Fibroblast of gingiva (primary cell): Measurements from ENCODE around the gene VSTM4.

Experiments used
- DNase-seq: peaks from one replicate; pipeline ENCODE4 v3.0.0-alpha.2; 2011; ENCODE audit warnings: low read depth

VSTM4 gene

DNA sequence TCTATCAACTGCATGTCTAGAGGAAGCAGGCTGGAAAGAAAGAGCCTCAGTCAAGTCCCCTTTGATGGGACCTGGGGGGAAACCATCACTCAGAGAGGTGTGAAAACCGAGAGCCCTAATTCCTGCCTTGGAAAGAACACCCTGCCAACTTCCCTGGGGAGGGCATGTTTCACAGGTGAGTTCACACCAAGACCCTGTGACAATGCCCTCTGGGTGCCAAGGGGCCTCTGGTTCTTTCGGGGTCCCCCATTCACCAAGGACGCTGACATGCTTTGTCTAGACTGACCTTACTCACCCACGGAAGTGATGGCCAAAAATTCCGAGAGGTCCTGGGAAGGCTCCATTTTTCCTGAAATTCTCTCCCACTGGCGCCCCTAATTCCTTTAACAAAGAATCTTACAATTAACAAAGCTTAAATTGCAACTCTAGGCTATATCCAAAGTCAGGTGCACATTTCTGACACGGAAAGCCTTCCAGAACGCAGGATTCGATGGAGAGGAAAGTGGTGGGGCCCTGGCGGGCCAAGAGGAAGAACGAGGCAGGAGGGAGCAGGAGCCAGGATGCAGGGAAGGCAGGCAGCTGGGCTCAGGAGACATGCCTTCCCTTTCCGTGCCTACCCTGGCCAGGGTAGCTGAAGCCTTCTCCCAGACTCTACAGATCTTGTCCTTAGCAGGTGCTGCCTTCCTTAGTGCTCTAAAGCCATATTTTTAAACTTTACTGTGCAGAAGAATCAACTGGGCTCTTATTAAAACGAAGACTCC lies 23.7 kb downstream of the VSTM4 start:
- DNase-seq = no peak

DNA sequence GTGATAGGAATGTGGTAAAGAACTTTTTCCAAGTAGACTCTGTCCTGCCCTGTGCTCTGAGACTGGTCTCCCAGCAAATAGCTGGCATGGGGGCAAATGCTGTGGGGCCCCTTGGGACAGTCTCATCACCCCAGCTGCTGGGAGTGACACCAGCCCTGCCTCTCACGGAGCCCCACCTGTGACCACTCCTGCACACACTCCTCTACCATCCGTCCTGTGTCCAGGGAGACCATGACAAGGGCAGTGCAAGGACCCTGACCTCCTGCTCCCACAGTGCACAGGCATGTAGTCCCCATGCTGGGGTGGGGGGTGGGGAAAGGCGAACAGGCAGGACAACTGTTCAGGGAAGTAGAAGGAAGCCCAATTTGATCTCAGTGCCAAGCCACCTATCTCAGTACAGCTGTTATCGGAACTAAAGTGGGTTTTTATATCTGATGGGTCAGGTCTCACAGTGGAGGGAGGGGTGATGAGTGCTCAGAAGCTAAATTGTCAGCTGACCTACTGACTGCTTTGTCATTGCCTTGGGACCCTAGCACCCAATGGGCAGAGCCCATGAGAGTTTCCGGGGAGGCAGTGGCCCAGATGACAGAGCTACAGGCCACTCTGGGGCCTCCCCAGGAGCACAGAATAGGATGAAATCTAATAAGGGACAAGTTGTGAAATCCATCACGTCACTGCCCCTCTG lies 24.5 kb downstream of the VSTM4 start:
- no peak for DNase-seq

DNA sequence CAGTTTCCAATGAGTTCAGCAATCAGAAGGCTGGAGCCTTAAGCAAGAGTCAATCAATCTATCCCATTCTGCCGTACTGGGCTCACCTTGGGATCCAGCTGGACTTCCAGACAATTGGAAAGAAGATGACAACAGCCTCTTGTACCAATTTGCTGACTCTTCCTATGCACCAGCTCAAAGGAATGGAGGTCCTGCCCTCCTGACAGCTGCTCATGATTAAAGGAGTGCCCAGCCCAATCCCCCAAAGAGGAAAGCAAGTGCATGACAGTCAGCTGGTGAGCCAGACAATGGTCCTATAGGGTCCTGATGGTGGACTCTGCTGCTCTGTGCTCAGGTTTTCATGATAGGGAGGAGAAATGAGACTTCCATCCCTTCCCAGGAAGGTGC lies 25.1 kb downstream of the VSTM4 start:
- DNase-seq = no peak

DNA sequence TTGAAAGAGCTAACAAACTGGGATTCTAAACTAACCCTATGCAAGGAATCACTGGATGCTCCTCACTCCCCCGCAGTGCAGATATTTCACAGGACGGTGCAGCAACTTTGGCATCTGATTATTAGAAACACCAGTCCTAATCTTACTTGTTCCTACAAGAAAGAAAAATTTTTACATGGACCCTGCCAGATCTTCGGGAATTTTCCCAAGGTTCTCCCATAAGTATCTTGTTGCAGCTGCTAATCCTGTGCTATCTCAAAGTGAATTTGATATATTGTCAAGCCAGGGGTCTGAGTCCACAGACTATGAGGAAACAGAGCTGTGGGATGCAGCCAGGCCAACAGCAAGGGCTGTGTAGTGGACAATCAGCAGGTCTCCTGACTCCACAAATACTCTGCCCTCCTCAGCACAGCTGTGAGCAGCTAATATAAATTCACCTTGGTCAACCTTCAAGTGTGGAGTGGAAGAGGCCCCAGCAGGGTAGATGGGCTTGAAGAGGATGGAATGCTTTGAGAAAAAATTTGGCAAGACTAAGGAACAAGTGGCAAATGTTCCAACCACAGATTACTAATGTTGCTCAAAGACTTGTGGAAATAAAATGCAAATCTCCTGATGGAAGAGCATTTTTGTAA lies 25.6 kb downstream of the VSTM4 start:
- peak; percentile 7 for DNase-seq

DNA sequence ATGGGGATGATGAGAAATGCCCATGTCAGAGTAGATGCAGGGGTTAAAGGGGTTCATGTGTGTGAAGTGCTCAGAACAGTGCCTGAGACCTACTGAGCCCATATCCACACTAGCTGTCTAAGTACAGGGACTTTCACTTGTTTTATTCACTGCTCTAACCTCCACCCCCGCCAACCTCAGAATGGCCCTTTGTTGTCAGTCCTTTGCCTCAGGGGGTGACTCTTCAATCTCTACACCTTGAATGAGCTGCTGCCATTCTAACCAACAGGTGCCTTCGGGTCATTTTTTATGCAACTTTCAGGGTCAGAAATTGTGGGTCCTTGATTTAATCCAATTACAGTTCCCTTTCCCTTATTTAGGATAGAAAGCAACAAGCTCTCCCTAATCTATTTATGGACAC lies 26.2 kb downstream of the VSTM4 start:
- DNase-seq = no peak

DNA sequence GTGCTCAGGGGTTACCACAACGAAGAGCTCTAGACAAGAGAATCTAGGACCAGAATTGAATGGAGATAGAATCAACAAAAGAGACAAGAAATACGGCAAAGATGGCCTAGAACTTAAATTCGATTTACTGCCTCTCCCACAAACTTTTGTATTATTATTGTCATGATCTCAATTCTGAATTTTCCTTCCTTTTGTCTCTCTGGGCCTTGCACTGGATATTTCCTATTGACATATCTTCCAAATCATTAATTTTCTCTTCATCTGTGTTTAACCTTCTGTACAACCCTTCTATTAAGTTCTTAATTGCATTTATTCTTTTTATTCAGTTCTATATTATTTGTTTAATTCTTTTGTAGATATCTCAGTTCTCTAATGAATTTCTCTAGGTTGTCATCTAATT lies 28.4 kb downstream of the VSTM4 start:
- DNase-seq = no peak

DNA sequence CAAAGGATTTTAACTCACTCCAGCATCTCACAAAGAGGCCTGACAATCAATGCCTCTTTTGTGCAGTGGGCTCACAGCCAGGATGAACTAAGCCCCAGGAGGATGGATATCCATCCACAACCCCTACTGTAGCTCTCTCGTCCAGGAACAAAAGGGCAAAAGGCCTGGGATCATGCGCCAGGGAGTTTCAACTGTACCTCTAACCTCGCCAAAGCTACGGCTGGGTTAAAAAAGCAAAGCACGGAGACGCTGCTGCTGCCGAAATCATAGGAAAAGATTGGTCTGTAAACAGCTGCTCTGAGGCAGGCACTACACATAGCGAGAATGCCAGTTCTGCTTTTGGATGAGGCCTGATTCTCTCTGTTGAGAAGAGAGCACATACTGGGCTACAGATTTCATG lies 32.1 kb downstream of the VSTM4 start:
- DNase-seq = no peak

DNA sequence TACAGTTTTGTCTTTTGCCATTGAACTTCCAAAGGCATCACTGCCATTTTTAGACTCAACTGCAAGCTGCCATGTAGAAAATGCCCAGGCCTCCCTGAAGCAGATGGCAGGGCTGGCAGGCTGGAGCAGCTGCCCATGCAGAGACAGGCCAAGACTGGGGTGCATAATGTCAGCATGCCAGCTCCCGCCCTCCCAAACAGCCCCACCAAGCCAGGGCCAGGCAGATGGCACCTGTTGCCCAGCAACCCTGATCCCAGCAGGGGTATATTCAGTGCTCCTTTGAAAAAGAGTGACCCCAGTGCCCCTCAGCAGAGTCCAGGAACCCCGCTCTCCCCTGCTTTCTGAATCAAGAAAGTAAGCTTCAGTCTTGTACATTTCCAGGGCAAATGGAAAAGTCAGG lies 32.6 kb downstream of the VSTM4 start:
- no peak for DNase-seq

DNA sequence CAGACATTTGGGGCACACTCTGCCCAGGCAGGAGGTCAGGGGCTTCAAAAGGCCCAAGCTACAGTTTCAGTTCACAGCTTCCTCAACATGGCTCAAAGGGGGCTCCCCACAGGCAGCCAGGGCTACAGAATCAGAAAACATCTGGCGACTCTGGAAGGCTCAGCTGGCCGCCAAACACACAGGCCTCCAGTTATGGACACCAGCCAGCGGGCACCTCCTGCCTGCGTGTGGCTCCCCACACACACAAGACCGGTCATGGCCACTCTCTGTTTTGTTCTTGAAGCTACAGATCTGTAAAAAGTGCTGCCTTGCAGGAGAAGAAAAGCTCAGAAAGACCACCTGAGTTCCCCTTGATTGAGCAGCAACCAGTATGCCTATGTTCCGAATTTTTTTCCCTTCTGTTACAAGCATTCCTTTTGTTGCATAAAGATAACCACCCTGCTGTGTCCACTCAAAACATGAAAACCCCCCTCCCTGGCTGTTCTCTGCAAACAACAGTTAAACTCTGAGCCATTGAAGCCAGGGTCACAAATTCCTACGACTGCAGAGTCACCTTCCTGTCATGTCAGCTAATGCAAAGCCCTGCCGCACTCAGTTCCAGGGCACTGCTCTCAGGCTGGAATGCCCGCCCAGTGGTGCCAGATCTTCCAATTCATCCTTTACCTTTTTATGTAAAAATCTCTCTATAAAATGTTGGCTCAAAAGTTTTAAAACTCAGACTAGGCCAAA lies 33.6 kb downstream of the VSTM4 start:
- DNase-seq = peak; percentile 13

DNA sequence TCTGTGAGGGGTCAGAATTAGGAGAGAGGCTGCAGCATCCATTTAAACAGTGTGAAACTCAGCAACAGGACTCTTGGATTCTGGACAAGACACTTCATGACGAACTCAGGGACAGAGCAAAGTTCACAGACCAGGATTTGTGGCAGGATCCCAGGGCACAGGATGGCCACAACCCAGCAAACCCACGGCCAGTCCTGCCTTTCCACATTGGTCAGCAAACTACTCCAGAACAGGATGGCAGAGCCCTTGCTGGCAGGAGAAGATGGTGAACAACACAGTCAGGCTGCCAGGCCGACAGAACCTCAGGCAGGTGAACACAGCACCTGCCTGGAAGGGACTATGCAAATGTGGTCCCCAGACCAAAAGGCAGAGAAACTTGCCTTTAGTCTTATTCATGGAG lies 34.4 kb downstream of the VSTM4 start:
- DNase-seq = no peak

DNA sequence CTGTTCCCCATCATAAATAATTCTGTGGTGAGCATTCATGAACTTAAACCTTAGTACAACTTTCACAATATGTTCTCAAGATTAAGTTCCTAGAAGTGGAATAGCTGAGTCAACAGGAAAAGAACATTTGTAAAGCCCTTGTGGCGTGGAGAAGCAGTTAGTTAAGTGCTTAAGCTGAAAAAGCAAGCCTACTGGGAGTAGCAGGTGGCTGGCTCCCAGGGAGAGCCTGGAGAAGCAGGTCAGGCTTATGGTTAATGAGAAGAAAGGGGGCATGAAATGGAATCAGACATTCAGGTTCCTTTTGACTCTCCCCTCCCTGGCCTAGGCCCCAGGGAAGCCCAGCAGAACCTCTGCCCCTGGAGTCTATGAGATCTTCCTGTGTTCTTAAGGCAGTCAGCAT lies 35.3 kb downstream of the VSTM4 start:
- DNase-seq = peak; percentile 39

DNA sequence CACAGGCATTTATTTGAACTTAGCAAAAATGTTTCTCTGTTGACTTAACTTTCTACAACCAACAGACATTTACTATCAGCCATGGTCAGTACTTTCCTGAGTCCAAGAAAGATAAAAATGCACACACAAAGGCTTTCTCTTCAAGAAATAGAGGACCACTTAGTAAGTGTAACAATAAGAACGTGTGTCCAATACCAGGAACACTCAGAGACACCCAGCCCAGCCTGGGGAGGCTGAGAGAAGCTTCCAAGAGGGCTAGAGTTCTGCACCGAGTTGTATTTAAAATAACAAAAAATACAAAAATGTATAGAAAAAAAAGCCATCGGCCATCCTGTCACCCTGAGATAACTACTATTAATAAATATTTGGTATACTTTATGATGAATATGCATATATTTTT lies 35.8 kb downstream of the VSTM4 start:
- DNase-seq = no peak

DNA sequence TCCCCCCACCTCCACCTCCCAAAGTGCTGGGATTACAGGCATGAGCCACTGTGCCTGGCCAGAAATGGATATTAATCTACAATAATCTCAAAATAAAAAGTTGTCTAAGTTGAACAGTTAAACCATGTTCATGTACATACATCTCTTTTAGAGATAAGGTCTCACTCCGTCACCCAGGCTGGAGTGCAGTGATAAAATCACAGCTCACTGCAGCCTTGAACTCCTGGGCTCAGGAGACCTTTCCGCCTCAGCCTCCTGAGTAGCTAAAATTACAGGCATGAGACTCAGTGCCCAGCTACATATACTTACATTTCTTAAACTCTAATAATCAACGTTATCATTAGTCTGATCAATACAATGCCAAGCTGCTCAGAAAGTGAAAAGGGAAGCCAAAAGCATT lies 36.2 kb downstream of the VSTM4 start:
- DNase-seq = no peak

DNA sequence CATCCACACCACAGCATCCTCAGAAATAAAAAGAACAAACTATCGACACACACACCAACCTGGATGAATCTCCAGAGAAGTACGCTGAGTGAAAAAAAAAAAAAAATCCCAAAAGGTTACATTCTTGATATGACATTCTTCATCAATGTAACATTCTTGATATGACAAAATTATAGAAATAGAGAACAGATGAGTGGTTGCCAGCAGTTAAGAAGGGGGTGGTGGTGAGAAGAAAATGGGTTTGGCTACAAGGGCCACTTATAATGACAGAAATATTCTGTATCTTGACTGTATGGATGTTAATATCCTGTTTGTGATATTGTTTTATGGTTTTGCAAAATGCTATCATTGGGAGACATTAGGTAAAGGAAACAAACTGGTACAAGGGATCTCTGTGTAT lies 36.9 kb downstream of the VSTM4 start:
- no peak for DNase-seq

DNA sequence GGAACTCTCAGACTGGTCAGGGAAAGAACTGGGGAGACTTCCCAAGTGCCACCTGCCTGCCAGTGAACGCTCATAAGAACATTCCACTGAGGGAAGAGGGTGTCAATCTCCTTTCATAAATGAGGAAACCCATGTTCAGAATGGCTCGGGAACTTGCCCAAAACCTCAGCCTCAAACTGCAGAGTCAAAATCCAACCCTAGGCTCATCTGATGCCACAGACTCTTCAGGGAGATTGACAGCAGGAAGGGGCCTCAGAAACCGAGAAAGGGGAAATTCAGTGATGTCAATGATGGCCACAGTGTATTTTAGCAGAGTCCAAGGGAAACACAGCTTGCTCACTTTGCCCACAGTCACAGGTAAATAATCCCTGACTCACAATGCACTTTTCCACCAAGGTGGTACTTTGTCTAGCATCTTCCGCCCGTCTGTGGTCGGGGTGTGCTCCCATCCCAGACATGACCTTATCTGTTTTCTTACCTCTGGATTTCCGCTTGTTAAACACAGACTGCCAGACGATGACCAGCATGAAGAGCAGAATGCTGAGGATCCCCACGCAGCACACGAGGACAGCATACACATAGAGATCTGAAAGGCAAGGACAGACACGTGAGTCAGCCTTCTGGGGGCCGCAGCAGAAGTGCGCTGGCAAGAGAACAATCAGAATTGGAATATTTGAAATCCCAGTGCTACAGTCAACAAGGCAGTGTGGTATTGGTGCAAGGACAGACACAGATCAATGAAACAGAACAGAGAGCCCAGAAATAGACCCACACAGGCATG lies 38.4 kb downstream of the VSTM4 start:
- no peak for DNase-seq

DNA sequence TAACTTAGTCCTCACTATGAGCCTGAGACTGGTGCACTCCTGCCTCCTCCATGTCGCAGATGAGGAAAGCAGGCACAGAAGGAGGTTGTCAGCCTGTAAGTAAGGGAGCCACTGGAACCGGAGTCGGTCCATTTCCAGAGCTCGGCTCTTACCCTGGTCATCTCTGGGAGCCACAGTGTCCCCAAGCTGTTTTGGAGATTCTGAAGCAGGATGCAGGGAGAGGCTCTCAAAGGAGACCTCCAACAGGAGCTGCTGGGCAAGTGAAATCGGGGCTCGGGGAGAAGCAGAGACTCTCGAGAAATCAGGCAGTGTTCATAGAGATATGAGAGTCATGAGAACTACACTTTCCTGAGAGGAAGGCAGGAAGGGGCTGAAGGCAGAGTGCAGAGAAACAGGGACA lies 39.0 kb downstream of the VSTM4 start:
- DNase-seq = no peak

DNA sequence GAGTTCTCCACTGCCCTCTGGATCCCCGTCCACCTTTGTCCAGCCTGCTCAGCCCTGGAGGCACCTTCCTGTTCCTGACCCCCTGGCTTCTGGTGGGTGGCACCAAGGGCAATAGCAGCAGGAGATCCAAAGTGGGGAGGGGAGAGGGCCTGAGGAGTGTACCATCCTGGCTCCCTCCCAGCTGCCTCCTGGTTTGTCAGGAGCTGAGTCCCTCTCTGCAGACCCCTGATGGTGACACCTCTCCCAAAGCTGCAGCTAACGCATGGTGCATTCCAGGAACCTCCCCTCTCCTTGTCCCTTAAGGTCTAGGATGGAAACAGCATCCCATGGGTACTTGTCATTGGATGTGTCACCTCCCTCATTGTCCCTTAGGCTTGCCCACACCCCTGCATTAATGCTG lies 39.6 kb downstream of the VSTM4 start:
- no peak for DNase-seq

DNA sequence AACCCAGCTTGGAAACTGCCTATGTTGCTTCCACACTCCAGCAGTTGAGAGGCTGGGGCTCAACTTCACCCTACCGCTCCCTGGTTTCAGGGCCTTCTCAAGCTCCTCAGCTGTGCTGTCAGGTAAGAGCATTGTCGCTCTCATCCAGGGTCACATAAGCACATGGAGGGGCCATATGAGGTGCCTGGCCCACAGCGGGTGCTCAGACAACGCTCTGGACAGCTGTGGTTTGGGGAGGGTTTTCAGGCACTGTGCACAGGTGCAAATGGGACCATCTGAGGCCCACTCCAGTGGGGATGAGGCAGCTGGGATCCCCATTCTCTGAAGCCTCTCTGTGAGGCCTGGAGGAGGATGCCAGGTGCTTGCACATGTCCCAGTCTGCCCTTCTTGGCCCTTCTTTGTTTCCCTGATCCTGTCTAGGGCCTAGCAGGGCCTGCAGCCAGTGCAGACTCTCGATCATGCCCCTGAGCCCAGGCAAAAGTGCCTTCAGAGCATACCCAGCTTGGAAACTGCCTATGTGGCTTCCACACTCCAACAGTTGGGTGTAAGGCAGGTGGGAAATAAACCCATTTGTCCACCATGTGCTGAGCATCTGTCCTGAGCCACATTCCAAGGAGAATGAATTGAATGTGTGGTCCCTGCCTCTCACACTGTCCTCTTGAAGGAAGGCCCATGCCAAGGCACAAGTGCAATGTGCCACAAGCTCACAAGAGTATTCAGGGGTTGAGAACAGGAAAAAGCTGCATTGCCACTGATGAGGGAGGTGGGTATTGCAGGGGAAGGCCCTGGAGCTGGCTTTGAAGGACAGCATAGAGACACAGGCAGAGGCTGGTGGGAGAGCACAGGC lies 40.3 kb downstream of the VSTM4 start:
- no peak for DNase-seq

DNA sequence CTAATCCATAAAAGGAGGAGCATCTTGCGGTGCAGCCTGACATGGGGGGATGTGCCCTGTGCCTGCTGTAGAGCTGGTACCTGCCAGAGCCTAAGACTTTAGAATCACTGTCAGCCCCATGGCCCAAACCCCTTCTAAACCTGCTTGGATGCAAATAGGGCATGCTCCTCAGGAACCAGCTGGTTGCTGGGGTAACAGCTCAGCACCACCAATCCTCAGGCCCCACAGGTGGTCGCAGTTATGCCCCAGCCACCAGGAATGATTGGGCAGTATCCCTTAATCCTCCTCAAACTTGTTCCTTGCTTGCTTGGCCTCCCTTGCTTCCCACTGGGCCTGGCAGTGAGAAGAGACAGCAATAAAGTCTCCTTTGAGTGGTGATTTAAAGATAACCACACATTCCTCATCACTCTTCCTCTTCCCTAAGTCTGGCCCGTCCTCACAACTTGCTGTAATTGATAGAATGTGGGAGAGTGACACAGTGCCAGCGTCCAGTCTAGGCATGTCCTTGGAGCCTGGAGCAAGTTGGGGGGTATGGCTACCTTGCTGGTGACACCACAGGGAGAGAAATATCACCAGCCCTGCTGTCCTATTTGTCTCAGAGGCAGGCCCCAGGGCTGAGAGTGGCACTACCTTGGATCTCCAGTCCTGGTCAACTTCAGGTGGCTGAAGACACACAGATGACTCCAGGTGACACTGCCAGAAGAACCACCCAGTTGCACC lies 43.0 kb downstream of the VSTM4 start:
- DNase-seq = no peak

DNA sequence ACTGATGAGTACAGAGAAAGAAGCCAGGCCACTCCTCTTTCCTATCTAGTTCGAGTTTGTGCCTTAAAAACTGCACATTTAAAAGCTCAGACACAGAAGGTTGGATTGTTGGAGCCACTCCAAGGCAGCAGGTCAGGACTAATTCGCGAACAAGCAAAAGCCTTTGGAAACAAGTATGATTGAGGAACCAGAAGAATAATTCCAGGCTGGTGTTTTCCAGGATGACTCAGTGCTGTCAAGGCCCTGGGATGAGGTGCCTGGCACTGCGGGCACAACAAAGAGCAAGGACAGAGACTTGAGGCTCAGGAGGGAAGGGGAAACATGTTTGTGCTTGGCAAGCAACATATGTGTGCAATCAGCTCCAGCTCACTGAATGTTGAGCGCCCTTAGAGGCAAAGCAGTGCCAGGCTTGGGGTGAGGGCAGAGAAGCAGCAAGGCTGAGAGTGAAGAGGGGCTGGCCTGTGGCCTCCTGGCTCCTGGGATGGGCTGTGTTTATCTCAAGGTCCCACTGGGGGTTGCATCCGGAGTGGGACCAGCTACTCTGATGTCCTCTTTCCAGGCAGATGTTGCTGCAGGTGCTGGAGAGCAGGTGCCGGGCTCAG lies 44.1 kb downstream of the VSTM4 start:
- DNase-seq = no peak
